ENCODE measurements around the gene C4B.
"Not testable (repeated sequence)": the region's sequence is repeated elsewhere in the genome, so short reads cannot be mapped to it uniquely, and the experiment has no call there.

- TF ChIP-seq EZH2 (optimal IDR thresholded peaks at IDR 0.05; ENCODE audit: low read depth, low read length); CTCF (IDR thresholded peaks at IDR 0.05; ENCODE audit: low read length): not testable (repeated sequence)
These were observed 1.5 kb upstream of the C4B start for GRCh38 chr6:32012941-32013617.
